NAMALWA (cell line): Measurements from ENCODE around the gene PTH2.
A peak's percentile ranks its signal among the peaks of the same experiment; 100 is the strongest.
"Not testable (repeated sequence)": the region's sequence is repeated elsewhere in the genome, so short reads cannot be mapped to it uniquely, and the experiment has no call there.

Experiments
- DNase-seq: peaks from one replicate; pipeline ENCODE4 v3.0.0-alpha.2; 2015; ENCODE audit warnings: low spot score

PTH2 gene, protein sequence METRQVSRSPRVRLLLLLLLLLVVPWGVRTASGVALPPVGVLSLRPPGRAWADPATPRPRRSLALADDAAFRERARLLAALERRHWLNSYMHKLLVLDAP

DNA sequence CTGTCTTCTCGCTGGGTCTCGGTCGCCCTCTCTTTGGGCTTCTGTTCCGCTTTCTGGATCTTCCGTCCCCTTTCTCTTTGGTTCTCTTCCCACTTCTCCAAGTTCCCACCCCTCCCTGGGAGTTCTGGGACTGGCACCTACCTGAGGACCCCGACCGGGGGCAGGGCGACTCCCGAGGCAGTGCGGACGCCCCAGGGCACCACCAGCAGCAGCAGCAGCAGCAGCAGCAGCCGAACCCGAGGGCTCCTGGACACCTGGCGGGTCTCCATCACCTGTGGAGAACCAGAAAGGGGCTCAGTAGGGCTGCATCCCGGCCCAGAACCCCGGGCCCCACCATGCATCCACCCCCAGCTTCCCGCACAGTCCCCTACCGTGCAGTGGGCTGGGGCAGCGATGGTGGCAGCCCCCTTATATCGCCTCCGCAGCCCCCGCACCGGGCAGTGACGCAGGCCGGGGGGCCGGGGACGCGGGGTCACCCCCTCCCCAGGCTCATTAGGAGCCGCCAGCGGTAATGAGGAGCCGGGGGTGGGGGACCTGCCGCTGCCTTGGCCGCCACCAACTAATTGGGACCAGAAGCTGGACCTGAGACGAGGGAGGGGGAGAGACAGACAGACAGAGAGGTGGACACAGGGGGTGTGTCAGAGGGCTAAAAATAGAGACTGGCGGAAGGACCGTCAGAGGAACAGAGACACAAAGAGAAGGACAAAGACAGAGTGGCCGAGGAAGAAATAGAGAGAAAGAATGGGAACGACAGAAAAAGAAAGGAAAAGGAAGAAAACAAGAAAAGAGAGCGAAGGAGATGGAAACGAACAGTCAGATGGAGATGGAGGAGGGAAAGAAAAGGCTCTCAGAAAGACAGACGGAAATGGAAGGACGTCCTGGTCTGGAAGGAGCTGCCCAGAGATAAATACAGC is at the start of gene PTH2:
Gene PTH2 (minus strand): TSS at position 371 of the 914 bp plus-strand sequence. CDS start 102 bp downstream, at position 269.
- DNase-seq = no peak

DNA sequence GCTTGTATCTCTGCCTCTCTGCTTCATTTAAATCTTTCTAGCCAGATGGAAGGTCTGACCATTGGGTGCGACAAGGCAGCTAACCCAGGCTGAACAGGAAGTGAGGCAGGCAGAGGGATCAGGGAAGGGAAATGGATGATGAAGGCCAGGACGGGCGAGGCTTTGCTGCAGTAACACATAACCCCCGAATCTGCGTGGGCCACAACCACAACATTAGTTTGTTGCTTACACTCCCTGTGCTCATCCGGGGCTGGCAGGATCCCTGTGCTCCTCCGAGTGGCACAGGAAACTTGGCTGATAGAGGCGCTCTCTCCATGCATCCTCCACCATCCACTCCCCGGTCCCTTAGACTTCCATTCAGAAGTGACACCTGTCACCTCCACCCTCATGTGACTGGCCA is 49.7 kb upstream of the PTH2 start:
- no peak for DNase-seq

DNA sequence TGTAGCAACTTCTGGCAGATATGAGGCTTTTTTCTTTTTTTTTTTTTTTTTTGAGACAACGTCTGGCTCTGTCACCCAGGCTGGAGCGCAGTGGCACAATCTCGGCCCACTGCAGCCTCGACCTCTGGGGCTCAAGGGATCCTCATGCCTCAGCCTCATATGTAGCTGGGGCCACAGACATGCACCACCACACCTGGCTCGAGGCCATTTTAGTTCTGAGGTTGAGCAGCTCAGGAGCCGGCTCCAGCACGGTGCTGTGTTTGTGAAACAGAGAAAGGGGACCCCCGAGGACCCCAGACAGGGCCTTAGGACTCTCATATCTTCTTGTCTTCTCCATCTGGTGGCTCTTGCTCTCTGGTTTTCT is 47.4 kb upstream of the PTH2 start:
- no peak for DNase-seq

DNA sequence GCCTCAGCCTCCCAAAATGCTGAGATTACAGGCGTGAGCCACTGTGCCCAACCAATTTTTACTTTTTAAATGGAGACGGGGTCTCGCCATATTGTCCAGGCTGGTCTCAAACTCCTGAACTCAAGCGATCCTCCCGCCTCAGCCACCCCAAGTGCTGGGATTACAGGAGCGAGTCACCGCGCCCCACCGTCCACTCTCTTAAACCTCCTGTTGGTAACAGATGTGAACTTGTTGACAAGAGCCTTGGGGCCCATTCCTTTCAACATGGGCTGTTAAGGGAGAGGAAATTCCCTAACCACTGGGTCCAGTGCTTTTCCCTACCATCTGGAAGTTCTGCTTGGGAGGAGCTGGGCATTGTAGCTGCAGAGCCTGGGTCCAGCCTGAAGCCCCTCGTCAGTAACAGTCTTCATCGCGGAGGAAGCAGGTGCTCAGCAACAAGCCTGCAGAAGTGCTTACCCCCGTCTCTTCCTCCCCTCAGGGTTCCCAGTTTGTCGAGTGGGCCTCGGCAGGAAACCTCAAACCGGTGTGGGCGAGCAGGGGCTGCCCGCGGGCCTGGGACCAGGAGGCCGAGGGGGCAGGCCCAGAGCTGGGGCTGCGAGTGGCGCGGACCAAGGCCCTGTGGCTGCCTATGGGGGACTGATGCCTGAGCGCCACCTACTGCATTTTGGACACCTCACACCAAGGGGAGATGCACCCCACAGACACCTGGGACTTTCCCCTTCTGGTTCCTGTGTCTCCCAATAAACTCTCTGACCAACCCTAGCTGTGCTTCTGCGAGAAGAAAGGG is 46.8 kb upstream of the PTH2 start:
- peak; percentile 71 for DNase-seq

DNA sequence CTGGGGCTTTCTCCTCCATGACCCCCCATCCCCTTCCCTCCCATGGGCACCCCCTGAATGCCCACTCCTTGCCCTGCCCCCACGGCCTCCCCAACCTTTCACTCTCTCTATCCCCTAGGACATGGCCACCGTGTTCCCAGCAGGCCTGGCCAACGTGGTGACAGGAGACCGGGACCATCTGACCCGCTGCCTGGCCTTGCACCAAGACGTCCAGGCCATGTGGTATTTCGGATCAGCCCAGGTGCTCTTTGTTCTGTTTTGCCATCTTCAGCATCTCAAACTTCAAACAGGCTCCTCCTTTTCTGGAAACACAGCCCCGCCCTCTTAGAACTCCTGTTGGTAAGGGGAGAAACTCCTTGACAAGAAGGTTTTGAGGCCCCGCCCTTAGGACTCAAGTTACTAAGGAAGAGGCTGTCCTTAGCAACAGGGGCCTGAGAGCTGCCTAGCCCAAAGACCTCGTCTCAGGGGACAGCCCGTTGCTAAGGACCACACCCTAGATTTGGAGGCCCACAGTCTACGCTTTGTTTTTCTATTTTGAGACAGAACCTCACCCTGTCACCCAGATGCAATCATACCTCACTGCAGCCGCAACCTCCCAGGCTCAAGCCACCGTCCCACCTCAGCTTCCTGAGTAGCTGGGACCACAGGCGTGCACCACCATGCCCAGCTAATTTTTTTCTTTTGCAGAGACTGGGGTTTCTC is 45.7 kb upstream of the PTH2 start:
- DNase-seq = peak; percentile 94

DNA sequence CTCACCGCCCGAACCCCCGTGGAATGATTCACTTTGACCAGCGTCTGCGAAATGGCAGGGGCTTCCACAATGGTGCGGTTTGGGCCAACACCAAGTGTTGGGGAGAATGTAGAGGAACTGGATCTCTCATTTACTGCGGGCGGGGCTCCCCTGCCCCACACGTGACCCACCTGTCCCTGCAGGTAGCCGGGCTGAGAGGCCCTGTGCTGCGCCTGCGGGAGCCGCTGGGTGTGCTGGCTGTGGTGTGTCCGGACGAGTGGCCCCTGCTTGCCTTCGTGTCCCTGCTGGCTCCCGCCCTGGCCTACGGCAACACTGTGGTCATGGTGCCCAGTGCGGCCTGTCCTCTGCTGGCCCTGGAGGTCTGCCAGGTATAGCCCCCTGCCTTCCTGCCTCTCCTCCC is 45.0 kb upstream of the PTH2 start:
- DNase-seq = no peak

DNA sequence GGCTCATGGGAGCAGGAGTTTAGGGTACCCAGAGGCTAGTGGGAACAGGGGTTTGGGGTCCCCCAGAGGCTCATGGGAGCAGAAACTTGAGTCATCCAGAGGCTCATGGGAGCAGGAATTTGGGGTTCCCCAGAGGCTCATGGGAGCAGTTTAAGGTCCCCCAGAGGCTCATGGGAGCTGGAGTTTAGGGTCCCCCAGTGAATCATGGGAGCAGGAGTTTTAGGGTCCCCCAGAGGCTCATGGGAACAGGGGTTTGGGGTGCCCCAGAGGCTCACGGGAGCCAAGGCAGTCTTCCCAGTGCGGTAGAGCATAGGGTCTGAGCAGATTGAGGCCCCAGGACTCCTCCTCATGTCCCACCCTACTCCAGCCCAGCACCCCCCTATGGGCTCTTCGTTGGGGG is 42.1 kb upstream of the PTH2 start:
- DNase-seq = no peak

DNA sequence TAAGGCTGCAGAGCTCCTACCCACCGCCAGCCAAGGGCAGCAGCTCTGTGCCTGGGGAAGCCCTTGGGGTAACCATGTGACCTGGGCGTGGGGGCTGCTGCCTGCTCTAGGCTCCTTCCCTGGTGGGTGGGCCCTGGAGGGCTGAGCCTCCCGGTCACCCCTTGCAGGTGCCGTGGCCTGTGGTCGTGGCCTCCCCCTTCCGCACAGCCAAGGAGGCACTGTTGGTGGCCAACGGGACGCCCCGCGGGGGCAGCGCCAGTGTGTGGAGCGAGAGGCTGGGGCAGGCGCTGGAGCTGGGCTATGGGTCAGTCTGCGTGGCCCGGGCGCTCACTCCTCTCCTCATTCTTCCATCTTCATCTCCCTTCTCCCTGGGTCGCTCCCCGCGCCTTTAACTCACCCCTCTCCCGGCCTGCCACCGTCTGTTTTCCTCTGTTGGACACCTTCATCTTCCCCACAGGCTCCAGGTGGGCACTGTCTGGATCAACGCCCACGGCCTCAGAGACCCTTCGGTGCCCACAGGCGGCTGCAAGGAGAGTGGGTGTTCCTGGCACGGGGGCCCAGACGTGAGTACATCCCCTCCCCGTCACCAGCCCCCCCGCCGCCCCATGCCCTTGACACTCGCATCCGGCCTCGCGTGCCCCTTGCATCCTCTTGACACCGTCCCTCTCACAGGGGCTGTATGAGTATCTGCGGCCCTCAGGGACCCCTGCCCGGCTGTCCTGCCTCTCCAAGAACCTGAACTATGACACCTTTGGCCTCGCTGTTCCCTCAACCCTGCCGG is 40.9 kb upstream of the PTH2 start:
- DNase-seq = no peak

DNA sequence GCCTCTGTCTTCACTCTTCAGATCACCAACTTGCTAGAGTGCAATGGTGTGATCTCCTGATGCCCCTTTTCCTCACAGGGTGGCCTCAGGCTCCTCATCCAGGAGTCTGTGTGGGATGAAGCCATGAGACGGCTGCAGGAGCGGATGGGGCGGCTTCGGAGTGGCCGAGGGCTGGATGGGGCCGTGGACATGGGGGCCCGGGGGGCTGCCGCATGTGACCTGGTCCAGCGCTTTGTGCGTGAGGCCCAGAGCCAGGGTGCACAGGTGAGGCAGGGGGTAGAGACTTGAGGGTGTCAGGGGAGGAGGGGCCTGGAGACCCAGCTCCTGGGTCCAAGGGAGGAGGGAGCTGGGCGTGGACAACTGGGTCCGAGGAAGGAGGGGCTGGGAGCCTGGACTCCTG is 39.3 kb upstream of the PTH2 start:
- no peak for DNase-seq

DNA sequence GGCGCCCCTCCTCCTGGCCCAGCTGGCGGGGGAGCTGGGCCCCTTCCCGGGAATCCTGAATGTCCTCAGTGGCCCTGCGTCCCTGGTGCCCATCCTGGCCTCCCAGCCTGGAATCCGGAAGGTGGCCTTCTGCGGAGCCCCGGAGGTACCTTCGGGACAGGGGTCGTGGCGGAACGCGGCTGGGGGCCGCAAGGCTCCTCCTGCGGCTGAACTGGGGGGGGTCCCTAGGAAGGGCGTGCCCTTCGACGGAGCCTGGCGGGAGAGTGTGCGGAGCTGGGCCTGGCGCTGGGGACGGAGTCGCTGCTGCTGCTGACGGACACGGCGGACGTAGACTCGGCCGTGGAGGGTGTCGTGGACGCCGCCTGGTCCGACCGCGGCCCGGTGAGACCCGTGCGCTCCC is 38.4 kb upstream of the PTH2 start:
- no peak for DNase-seq

DNA sequence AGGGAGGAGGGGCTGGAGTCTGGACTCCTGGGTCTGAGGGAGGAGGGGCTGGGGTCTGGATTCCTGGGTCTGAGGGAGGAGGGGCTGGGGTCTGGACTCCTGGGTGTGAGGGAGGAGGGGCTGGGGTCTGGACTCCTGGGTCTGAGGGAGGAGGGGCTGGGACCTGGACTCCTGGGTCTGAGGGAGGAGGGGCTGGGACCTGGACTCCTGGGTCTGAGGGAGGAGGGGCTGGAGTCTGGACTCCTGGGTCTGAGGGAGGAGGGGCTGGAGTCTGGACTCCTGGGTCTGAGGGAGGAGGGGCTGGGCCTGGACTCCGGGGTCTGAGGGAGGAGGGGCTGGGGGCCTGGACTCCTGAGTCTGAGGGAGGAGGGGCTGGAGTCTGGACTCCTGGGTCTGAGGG is 37.9 kb upstream of the PTH2 start:
- DNase-seq = not testable (repeated sequence)

DNA sequence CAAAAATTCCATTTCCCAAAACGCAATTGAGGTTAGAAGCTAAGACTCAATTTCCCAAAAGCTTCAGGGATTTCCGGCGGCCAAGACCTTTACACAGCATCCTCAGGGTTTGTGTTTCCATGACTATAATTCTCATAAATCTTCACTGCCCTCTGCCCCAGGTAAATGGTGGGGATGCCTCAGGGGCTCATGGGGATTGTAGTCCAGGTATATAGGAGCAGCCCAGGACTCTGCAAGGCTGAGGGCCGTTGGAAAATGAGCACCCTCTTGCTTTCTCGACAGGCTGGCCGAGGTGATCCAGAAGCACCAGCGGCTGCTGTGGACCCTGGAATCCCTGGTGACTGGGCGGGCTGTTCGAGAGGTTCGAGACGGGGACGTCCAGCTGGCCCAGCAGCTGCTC is 36.1 kb upstream of the PTH2 start:
- DNase-seq = no peak

DNA sequence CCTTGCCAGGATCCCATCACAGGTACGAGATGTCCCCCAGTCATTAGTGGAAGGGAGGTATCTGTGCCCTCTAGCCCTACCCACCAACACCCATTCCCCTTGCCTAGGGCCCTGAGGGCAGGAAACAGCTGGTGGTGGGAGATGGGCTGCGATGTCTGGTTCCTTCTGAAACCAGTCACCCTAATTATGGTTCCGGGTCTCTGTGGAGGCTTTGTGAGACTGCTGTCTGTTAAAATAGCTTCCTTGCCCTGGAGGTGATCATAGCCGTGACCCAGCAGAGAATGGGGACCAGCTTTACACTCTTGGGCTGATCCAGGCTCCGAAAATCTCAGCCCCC is 35.3 kb upstream of the PTH2 start:
- no peak for DNase-seq

DNA sequence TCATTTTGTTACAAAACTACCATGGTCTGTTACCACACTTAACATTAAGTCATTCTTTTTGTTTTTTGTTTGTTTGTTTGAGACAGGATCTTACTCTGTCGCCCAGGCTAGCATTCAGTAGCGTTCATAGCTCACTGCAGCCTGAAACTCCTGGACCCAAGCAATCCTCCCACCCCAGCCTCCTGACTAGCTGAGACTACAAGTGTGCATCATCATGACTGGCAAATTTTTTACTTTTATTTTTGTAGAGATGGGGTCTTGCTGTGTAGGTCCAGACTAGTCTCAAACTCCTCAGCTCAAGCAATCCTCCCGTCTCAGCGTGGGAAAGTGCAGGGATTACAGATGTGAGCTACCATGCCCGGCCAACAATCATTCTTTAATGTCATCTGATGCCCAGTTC is 33.1 kb upstream of the PTH2 start:
- no peak for DNase-seq

DNA sequence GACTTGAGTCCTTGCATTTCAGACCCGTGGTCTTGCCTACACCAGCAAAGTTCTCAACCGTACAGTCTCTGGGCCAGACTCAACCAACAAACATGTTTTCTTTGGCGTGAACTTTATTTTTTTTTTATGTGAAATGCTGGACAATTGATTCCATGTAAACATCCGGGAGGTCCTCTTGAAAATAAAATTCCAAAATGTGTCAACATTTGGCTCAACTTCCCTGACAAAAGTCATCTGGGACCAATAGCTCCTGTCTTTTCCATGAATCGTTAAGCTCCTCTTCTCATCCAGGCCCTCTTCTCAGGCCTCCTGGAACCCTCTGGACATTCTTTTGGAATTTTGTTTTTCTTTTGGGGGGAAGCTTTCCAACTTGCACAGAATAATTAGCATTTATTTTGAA is 32.5 kb upstream of the PTH2 start:
- DNase-seq = no peak

DNA sequence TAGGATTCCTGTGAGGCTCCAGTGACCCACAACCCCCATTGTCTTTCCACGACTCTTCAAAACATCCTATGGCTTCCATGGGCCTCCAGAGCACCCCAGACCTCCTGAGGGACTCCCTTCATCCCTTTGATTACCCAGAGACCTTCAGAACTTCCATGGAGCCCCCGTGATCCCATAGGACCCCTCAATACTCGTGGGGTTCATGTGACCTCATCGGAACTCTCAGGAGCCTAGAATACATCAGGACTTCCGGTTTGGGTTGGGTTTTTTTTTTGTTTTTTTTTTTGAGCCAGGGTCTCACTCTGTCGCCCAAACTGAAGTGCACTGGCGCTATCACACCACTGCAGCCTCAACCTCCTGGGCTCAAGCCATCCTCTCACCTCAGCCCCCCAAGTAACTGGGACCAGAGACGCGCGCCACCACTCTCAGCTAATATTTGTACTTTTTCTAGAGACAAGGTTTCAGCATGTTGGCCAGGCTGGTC is 30.6 kb upstream of the PTH2 start:
- peak; percentile 79 for DNase-seq

DNA sequence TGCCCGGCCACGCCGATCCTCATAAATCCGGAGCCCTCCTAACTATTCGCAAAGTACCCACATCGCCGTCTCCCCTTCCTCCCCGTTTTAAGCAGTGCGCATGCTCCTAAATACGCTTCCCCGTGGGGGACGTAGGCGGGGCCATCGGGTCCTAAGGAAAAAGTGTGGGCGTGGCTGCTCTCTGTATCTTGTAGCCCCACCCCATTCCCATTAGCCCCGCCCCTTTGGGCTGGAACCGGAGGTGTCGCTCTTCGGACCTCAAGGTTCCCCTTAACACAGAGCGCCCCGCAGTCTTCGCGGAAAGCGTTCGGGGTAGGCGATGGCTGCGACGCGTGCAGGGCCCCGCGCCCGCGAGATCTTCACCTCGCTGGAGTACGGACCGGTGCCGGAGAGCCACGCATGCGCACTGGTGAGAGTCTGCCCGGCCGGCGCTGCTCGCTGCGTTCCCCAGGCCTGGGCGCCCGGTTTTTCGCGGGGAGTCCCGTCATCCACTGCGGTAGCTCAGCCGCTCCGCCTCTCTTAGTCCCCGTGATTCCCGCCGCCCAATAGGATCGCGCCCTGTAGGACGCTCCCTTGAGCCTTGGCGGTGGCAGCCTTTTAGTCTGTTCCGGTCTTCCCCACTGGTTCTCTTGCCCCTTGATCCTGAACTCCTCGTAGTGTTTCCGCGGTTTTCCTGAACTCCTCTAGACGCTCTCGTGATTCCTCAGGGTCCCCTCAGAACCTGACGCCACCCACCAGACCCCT is 29.9 kb upstream of the PTH2 start, which contains the start of gene ALDH16A1:
Gene ALDH16A1 (plus strand): TSS at position 213 of the 744 bp plus-strand sequence. CDS start 107 bp downstream, at position 320.
- peak; percentile 98 for DNase-seq

DNA sequence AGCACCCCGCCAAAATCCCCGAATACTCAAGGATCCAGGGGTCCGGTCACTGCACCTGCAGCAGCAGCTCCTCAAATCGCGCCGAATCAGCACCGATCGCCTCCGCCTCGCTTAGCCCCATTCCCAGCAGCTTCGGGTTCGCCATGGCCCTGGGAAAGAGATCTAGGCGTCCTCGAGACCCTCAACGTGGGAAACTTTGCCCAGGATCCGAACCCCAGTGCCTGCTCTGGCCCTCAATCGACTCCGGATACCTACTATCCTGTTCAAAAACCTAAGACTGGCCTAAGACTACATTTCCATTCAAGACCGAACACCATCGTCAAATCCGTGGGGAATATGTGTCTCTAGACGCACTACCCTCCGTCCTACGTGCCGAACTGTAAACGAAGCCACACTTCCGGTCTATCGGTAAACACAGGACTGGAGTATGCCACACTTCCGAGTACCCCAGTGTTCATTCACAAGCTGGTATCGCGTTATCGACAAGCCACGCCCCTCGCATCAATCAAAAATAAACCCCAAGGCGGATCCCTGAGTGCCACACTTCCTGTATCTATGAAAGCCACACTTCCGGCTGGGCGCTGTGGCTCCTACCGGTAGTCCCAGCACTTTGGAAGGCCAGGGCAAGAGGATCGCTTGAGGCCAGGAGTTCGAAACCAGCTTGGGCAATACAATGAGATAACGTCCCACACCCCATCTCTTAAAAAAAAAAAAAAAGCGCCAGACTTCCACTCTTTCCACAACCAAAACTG is 28.4 kb upstream of the PTH2 start, which contains the start of gene PIH1D1:
Gene PIH1D1 (minus strand): TSS at position 385 of the 752 bp plus-strand sequence. CDS start 240 bp downstream, at position 145.
- DNase-seq = peak; percentile 99

DNA sequence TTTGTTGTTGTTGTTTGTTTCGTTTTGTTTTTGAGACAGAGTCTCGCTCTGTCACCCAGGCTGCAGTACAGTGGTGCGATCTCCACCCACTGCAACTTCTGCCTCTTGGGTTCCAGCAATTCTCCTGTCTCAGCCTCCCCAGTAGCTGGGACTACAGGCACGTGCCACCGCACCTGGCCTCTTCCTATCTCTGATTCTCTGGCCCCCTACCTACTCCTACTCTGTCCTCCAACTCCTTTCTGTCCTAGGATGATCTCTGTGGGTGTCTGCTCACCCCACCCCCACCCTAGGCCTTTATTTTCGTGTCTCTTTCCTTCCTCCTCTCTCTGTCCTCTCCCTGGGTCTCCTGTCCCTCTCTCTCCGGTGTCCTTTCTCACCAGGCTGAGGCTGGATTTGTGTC is 27.2 kb upstream of the PTH2 start:
- DNase-seq = no peak

DNA sequence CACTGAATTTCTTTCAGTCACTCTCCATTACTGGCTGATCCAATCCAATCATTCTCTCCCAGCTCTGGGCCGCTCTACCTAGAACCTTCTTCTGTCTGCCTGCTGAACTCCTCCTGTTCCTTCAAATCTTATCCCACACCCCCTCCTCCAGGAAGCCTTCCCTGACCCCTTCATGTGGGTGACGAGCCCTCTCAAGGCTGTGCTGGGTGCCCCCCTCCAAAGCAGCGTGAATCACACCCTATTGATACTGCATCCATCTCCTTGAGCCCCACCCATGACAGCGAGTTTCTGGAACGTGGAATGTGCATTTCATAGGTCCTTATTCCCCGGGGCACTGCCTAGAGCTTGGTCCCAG is 25.2 kb upstream of the PTH2 start:
- no peak for DNase-seq
